Stomach (tissue), 9 donors: ENCODE data around the gene FAM222B. TPM values are rescaled to one million over a fixed set of nuclear protein-coding genes. Genes with fewer than 3 reads are reported as not detected.
A peak's percentile ranks its signal among the peaks of the same experiment; 100 is the strongest.

Experiments used
- DNase-seq, 2 donors: peaks; one replicate each; pipeline versions ENCODE4 v3.0.0 to v3.0.0-alpha.2; 2013 to 2019
- H3K27ac ChIP-seq, 5 donors: fragments of 200-600 bp in 4 of 5; sonication (generic) in 4 of 5; one replicate each; pipeline ENCODE4 v1.5.1; 2013 to 2019; ENCODE audit warnings: mild to moderate bottlenecking in 1 of 5, moderate library complexity in 1 of 5
- H3K27me3 ChIP-seq, 3 donors: fragments of 200-600 bp; sonication (generic); one replicate each; pipeline ENCODE4 v1.5.1; 2017 to 2019; ENCODE audit warnings: mixed run types in 1 of 3
- H3K36me3 ChIP-seq, 4 donors: fragments of 200-600 bp; sonication (generic); 1 replicate in 3 of 4; 2 replicates in 1 of 4; pipeline ENCODE4 v1.5.1; 2016 to 2019
- H3K4me1 ChIP-seq, 4 donors: fragments of 200-600 bp; sonication (generic); one replicate each; pipeline ENCODE4 v1.5.1; 2016 to 2019
- H3K4me3 ChIP-seq, 4 donors: fragments of 200-600 bp; sonication (generic) in 3 of 4; one replicate each; pipeline ENCODE4 v1.5.1; 2016 to 2019; ENCODE audit warnings: mild to moderate bottlenecking in 1 of 4
- H3K9me3 ChIP-seq, 4 donors: fragments of 200-600 bp; sonication (generic); one replicate each; pipeline ENCODE4 v1.5.1; 2016 to 2019
- EP300 ChIP-seq: sonication (generic); formaldehyde crosslinking; IDR thresholded peaks from one replicate; pipeline ENCODE4 v1.6.1; 2017; ENCODE audit warnings: antibody characterized with exemption
- POLR2A ChIP-seq, 4 donors: fragments of 450-650 bp; IDR thresholded peaks; one replicate each; pipeline ENCODE4 v1.6.1; 2016; ENCODE audit warnings: antibody characterized with exemption in 4 of 4, control low read depth in 2 of 4, mild to moderate bottlenecking in 1 of 4, moderate library complexity in 1 of 4
- POLR2AphosphoS5 ChIP-seq, 3 donors: sonication (generic); formaldehyde crosslinking; IDR thresholded peaks; one replicate each; pipeline ENCODE4 v1.6.1; 2016; ENCODE audit warnings: antibody characterized with exemption in 3 of 3
- whole genome bisulfite sequencing, 5 donors: extraction: QIAGEN DNeasy Blood & Tissue Kit in 3 of 5; methylation state at CpG; one replicate each; pipeline versions ENCODE4 v1.1.5 to v1.1.7; 2013 to 2018; 5-methylcytosine and 5-hydroxymethylcytosine counted together
- intact Hi-C: fragments of 100-400 bp; cut with DNase I; formaldehyde crosslinking; loops from one replicate; pipeline ENCODE4 v1.15.1; 2023; ENCODE audit warnings: low total_unique reads
- polyA plus RNA-seq, 3 donors: library from polyadenylated mRNA; stranded (reverse); fragments of 200-250 nt; gene quantifications; one replicate each; pipeline ENCODE4 v1.2.3, GENCODE V29; 2013
- total RNA-seq, 5 donors: library from RNA; depleted of rRNA; stranded (reverse); fragments of >200 nt; gene quantifications; one replicate each; pipeline versions ENCODE4 v1.1.0 to v1.2.3, GENCODE V29; 2014 to 2016
- TF ChIP-seq, protein P1 (sequence below), 7 experiments: fragments of 450-650 bp in 4 of 7; fragments of 200-600 bp in 3 of 7; sonication (generic) in 3 of 7; IDR thresholded peaks; one replicate each; pipeline ENCODE4 v1.5.1; 2016 to 2019; ENCODE audit warnings: antibody characterized with exemption in 7 of 7, control low read depth in 2 of 7, mild to moderate bottlenecking in 1 of 7
- donor health status: healthy with polysubstance abuse.
- donor health status: Bipolar disorder and iron deficiency.
- donor health status: healthy.

The FAM222B gene
- total and polyA plus RNA-seq, 8 donors: 4.4 to 29.6 (median 8.6) TPM

- TF ChIP-seq, protein P1, sequence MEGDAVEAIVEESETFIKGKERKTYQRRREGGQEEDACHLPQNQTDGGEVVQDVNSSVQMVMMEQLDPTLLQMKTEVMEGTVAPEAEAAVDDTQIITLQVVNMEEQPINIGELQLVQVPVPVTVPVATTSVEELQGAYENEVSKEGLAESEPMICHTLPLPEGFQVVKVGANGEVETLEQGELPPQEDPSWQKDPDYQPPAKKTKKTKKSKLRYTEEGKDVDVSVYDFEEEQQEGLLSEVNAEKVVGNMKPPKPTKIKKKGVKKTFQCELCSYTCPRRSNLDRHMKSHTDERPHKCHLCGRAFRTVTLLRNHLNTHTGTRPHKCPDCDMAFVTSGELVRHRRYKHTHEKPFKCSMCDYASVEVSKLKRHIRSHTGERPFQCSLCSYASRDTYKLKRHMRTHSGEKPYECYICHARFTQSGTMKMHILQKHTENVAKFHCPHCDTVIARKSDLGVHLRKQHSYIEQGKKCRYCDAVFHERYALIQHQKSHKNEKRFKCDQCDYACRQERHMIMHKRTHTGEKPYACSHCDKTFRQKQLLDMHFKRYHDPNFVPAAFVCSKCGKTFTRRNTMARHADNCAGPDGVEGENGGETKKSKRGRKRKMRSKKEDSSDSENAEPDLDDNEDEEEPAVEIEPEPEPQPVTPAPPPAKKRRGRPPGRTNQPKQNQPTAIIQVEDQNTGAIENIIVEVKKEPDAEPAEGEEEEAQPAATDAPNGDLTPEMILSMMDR (IDR thresholded peaks at IDR 0.05): no peak
- no peak for TF ChIP-seq EP300
- TF ChIP-seq POLR2AphosphoS5 (IDR thresholded peaks at IDR 0.05): no peak
- no peak for TF ChIP-seq POLR2A (IDR thresholded peaks at IDR 0.05)
- no peaks in the 10 kb centered on the region for H3K27me3 ChIP-seq
- 91 to 96% (median 94%) methylated on average over 15 of the region's 15 CpGs for WGBS, 5 donors
- DNase-seq: peak in 1 of 2 donors; percentile 20
- H3K4me1 ChIP-seq: no peaks in the 10 kb centered on the region
- H3K4me3 ChIP-seq: no peak overlapping the region
- no peaks in the 10 kb centered on the region for H3K9me3 ChIP-seq
- H3K36me3 ChIP-seq: peaks cover 0 to 14% (median 8%) of the 10 kb centered on the region in 4 donors
- intact Hi-C loops: no loop called here
- no peak overlapping the region for H3K27ac ChIP-seq
Observed at GRCh38 chr17:28828294-28829040, 14.1 kb downstream of the FAM222B start.

DNA sequence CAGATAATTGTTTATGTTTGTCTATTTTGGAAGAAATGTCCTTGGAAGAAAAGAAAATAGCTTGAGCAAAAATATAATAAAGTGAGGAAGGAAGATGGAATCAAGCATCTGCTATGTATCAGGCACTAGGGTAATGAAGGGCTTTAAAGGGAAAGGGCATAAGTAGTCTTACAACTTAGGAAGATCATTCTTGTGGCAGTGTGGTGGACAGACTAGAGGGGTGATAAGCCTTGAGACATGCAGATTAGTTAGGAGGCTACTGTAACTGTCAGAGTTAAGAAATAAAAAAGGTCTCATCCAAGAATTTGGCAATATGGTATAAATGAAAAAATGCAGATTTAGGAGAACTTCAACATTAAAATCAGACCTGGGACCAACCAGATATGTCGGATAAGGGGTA, 14.9 kb downstream of the FAM222B start:
- H3K4me1 ChIP-seq: no peaks in the 10 kb centered on the region
- intact Hi-C loops: no loop called here
- no peaks in the 10 kb centered on the region for H3K27me3 ChIP-seq

DNA sequence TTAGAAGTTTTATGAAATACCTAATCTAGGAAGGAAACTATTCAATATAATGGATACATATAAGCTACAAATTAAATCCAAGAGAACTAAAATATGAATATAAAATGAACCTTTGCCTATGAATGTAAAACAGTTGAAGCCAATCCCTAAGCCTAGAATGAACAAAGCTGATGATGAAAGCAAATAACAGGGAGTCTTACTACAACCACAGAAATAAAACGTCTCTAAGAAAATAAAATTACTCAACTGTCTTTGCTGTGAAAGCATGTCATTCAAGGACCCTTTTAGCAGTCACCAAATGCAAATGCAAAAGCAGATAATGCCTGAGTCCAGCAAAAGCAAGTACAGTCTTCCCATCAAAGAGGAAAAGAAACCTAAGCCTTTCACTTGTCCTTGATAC, 23.0 kb downstream of the FAM222B start:
- 40 to 70% (median 53%) methylated on average over 1 of the region's 1 CpG for WGBS, 5 donors
- Histone ChIP-seq H3K4me3 (no peak overlapping the region), H3K9me3 (no peaks in the 10 kb centered on the region), H3K27ac (no peak overlapping the region), H3K27me3 (no peaks in the 10 kb centered on the region), H3K4me1 (no peaks in the 10 kb centered on the region), H3K36me3 (no peaks in the 10 kb centered on the region)
- TF ChIP-seq POLR2A (IDR thresholded peaks at IDR 0.05) (no peak), POLR2AphosphoS5 (IDR thresholded peaks at IDR 0.05) (no peak), EP300 (no peak)
- TF ChIP-seq, protein P1 (IDR thresholded peaks at IDR 0.05): no peak
- intact Hi-C loops: no loop called here
- no peak for DNase-seq

More for the DNA sequence above, 14.9 kb downstream of the FAM222B start:
- H3K9me3 ChIP-seq: no peaks in the 10 kb centered on the region
- TF ChIP-seq POLR2A (IDR thresholded peaks at IDR 0.05): no peak
- TF ChIP-seq POLR2AphosphoS5 (IDR thresholded peaks at IDR 0.05): no peak
- TF ChIP-seq, protein P1 (IDR thresholded peaks at IDR 0.05): no peak
- no peak for TF ChIP-seq EP300
- no peak for DNase-seq
- no peak overlapping the region for H3K27ac ChIP-seq
- H3K4me3 ChIP-seq: no peak overlapping the region
- peaks cover 0 to 14% (median 8%) of the 10 kb centered on the region in 4 donors for H3K36me3 ChIP-seq
- WGBS, 5 donors: 88 to 100% (median 95%) methylated on average over 1 of the region's 1 CpG

DNA sequence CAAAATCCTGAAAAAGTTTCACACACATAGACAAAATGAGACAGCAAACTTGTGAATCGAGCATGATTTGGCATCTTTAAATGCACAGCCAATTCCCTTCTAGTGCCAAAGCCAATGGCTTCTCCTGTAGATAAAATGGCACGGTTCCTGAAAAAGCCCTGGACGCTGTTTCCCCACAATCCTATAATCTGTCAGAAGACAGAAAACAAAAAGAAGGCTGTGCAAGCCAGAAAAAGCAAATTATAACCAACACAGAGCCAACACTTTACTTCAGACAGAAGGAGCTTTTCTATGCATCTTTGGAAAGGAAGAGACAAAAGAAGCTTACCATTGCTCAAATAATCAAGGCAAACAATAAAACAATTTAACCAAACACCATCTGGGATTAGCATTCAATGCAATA, 23.8 kb downstream of the FAM222B start:
- Histone ChIP-seq H3K27me3 (no peaks in the 10 kb centered on the region), H3K4me1 (no peaks in the 10 kb centered on the region), H3K4me3 (no peak overlapping the region), H3K36me3 (no peaks in the 10 kb centered on the region), H3K27ac (no peak overlapping the region), H3K9me3 (no peaks in the 10 kb centered on the region)
- WGBS, 5 donors: 58 to 73% (median 70%) methylated on average over 3 of the region's 3 CpGs
- intact Hi-C loops: no loop called here
- TF ChIP-seq POLR2A (IDR thresholded peaks at IDR 0.05) (no peak), POLR2AphosphoS5 (IDR thresholded peaks at IDR 0.05) (no peak), EP300 (no peak)
- TF ChIP-seq, protein P1 (IDR thresholded peaks at IDR 0.05): no peak
- DNase-seq: no peak
